PC-3 (cell line): ENCODE data around the gene HDAC4. TPM values are rescaled to one million over a fixed set of nuclear protein-coding genes. Genes with fewer than 3 reads are reported as not detected.

Source experiments
- ATAC-seq: fragments of 200-7000 bp; cut with Tn5 transposase; 2 replicates; pipeline ENCODE4 v1.9.1; 2020; ENCODE audit warnings: mild to moderate bottlenecking, moderate library complexity
- BruUV-seq: library from RNA; stranded (reverse); fragments of 400-500 nt; replicated peaks from 2 replicates; lab custom pipeline; 2021; lab: Mats Ljungman, UMichigan
- CTCF ChIA-PET: fragments of 300-600 bp; sonication (Branson Sonifier 250); formaldehyde crosslinking; loops from one replicate; lab custom pipeline; 2022; ENCODE audit warnings: antibody characterized with exemption; lab: Charles Lee
- POLR2A ChIA-PET: fragments of 300-600 bp; sonication (Branson Sonifier 250); formaldehyde crosslinking; loops from one replicate; lab custom pipeline; 2022; ENCODE audit warnings: antibody characterized with exemption; ENCODE audit not compliant: unreplicated experiment; lab: Charles Lee
- DNase-seq: peaks from one replicate; pipeline ENCODE4 v3.0.0-alpha.2; 2015
- H2AFZ ChIP-seq: fragments of 300-600 bp; sonication (generic); 2 replicates; pipeline ENCODE4 v1.6.0; 2016; ENCODE audit warnings: antibody characterized with exemption, low read length
- H3F3A ChIP-seq: fragments of 300-600 bp; sonication (generic); one replicate; pipeline ENCODE4 v1.6.0; 2017; ENCODE audit warnings: antibody characterized with exemption, low read length, control low read depth, mild to moderate bottlenecking; ENCODE audit not compliant: unreplicated experiment
- H3K27ac ChIP-seq: fragments of 300-600 bp; sonication (generic); 2 replicates; pipeline ENCODE4 v1.5.1; 2016; ENCODE audit warnings: mild to moderate bottlenecking, low read length
- H3K27me3 ChIP-seq: fragments of 300-600 bp; sonication (generic); 2 replicates; pipeline ENCODE4 v1.6.1; 2016; ENCODE audit warnings: low read length, mixed read lengths
- H3K36me3 ChIP-seq: fragments of 300-600 bp; sonication (generic); 2 replicates; pipeline ENCODE4 v1.6.1; 2016; ENCODE audit warnings: low read depth, mixed run types, low read length, mixed read lengths
- H3K4me1 ChIP-seq: fragments of 300-600 bp; sonication (generic); 2 replicates; pipeline ENCODE4 v1.5.1; 2016; ENCODE audit warnings: low read length; ENCODE audit not compliant: insufficient read depth
- H3K4me2 ChIP-seq: fragments of 300-600 bp; sonication (generic); 2 replicates; pipeline ENCODE4 v1.6.0; 2016; ENCODE audit warnings: low read length
- H3K4me3 ChIP-seq: fragments of 300-600 bp; sonication (generic); 2 replicates; pipeline ENCODE4 v1.5.1; 2016; ENCODE audit warnings: mild to moderate bottlenecking, low read length, mixed read lengths
- H3K79me2 ChIP-seq: fragments of 300-600 bp; sonication (generic); 2 replicates; pipeline ENCODE4 v1.6.1; 2017; ENCODE audit warnings: low read length, mixed read lengths
- H3K9ac ChIP-seq: fragments of 300-600 bp; sonication (generic); 2 replicates; pipeline ENCODE4 v1.6.0; 2016; ENCODE audit warnings: mild to moderate bottlenecking, low read length
- H3K9me2 ChIP-seq: fragments of 300-600 bp; sonication (generic); replicated peaks from 2 replicates; pipeline ENCODE4 v1.6.1; 2016; ENCODE audit warnings: mixed run types, low read length, mixed read lengths
- H3K9me3 ChIP-seq: fragments of 300-600 bp; sonication (generic); 2 replicates; pipeline ENCODE4 v1.6.1; 2016; ENCODE audit warnings: low read length, mixed read lengths
- H4K20me1 ChIP-seq: fragments of 300-600 bp; sonication (generic); 2 replicates; pipeline ENCODE4 v1.6.1; 2016; ENCODE audit warnings: low read length, mixed read lengths
- EZH2 ChIP-seq: fragments of 300-600 bp; sonication (generic); IDR thresholded peaks from one replicate; pipeline ENCODE4 v1.6.1; 2017; ENCODE audit warnings: antibody characterized with exemption, mild to moderate bottlenecking, low read length; ENCODE audit not compliant: unreplicated experiment
- EZH2phosphoT487 ChIP-seq: fragments of 300-600 bp; sonication (generic); IDR thresholded peaks from 2 replicates; pipeline ENCODE4 v1.6.1; 2018; ENCODE audit warnings: mild to moderate bottlenecking, antibody characterized with exemption, low read length, borderline replicate concordance
- intact Hi-C: fragments of 100-400 bp; cut with micrococcal nuclease; formaldehyde crosslinking; loops from 2 replicates; pipeline ENCODE4 v1.9.0; 2023
- total RNA-seq: library from RNA; depleted of rRNA; stranded (reverse); fragments of >200 nt; gene quantifications from 2 replicates; pipeline ENCODE4 v1.2.3, GENCODE V29; 2014
- TF ChIP-seq, protein P1 (sequence below): fragments of 300-600 bp; sonication (generic); conservative IDR thresholded peaks from 2 replicates; pipeline ENCODE4 v1.5.1; 2017; ENCODE audit warnings: antibody characterized with exemption, low read depth, mild to moderate bottlenecking, low read length

The HDAC4 gene
- total RNA-seq, 1 experiment from 2014 or later, result 8.5 TPM

DNA sequence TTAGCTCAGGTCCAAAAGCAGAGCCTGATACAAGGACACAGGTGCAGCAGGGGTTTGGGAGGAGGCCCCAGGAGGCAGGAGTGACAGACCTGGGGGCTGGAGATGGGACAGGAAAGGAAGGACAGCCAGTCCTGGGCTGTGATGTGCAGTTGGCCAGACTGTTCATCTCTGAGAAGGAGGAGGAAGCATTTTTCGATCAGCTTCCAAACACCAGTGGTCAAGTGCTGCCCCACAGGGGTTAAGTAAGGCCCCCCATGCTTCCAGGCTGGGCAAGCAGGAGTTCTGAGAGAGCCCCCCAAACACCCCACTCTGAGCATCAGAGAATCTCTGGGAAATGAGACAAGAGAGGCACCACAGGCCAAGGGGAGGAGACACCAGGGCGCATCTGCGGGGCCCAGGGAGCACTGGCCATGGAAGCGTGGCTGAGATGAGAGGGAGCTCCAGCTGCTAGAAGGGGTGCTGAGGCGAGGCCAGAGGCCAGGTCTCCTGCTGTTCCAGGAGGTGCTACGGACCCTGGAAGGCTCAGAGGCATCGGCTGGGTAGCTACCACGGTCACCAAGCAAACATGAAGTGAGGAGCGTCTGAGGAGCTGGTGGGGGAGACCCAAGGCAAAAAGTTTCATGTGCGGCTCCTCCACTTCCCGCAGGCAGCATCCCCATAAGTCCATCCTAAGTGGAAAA lies 5.6 kb upstream of the HDAC4 start:
- H3F3A ChIP-seq, result no peaks in the 10 kb centered on the region
- intact Hi-C loops, result no loop called here
- no peak overlapping the region for H3K9ac ChIP-seq
- POLR2A ChIA-PET, result no interaction called here
- H3K79me2 ChIP-seq, result no peaks in the 10 kb centered on the region
- CTCF ChIA-PET, result no interaction called here
- no TSS peak for BruUV-seq
- ATAC-seq (no peak), DNase-seq (no peak)
- no peaks in the 10 kb centered on the region for H3K9me2 ChIP-seq
- H4K20me1 ChIP-seq, result no peaks in the 10 kb centered on the region
- no peak overlapping the region for H3K4me2 ChIP-seq
- no peaks in the 10 kb centered on the region for H3K36me3 ChIP-seq
- no peaks in the 10 kb centered on the region for H3K27me3 ChIP-seq
- H3K4me1 ChIP-seq, result peaks cover 8% of the 10 kb centered on the region
- no peak overlapping the region for H3K27ac ChIP-seq
- no peak overlapping the region for H3K4me3 ChIP-seq
- no peak for TF ChIP-seq EZH2
- TF ChIP-seq EZH2phosphoT487, result no peak
- TF ChIP-seq, protein P1, sequence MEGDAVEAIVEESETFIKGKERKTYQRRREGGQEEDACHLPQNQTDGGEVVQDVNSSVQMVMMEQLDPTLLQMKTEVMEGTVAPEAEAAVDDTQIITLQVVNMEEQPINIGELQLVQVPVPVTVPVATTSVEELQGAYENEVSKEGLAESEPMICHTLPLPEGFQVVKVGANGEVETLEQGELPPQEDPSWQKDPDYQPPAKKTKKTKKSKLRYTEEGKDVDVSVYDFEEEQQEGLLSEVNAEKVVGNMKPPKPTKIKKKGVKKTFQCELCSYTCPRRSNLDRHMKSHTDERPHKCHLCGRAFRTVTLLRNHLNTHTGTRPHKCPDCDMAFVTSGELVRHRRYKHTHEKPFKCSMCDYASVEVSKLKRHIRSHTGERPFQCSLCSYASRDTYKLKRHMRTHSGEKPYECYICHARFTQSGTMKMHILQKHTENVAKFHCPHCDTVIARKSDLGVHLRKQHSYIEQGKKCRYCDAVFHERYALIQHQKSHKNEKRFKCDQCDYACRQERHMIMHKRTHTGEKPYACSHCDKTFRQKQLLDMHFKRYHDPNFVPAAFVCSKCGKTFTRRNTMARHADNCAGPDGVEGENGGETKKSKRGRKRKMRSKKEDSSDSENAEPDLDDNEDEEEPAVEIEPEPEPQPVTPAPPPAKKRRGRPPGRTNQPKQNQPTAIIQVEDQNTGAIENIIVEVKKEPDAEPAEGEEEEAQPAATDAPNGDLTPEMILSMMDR, result no peak
- no peaks in the 10 kb centered on the region for H3K9me3 ChIP-seq
- H2AFZ ChIP-seq, result no peak overlapping the region

DNA sequence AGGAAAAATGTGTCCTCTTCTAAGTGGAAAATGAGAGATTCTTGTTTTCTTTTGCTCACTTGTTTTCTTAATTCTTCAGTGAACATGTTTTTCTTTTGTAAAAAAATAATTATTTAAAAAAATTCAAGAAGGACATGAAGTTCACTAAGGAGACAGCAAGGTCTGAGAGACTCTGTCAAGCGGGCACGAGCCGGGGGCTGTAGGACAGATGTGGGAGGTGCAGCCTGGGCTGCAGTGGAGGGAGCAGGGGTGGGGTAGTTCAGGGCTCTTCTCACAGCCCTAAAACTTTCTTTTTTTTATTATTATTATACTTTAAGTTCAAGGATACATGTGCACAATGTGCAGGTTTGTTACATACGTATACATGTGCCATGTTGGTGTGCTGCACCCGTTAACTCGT lies 4.3 kb upstream of the HDAC4 start:
- Histone ChIP-seq H3K4me3 (no peak overlapping the region), H3K79me2 (no peaks in the 10 kb centered on the region), H3K9me2 (no peaks in the 10 kb centered on the region), H3K36me3 (no peaks in the 10 kb centered on the region), H2AFZ (no peak overlapping the region), H3K27ac (no peak overlapping the region), H3K4me1 (peaks cover 8% of the 10 kb centered on the region), H3K9ac (no peak overlapping the region), H3K4me2 (no peak overlapping the region), H3K9me3 (no peaks in the 10 kb centered on the region), H4K20me1 (no peaks in the 10 kb centered on the region), H3F3A (no peaks in the 10 kb centered on the region), H3K27me3 (no peaks in the 10 kb centered on the region)
- no TSS peak for BruUV-seq
- intact Hi-C loops, result no loop called here
- ChIA-PET POLR2A (interaction anchor here (0.6 kb wide), 1 partner anchor 88 kb away, joined by 3 read pairs; no protein-coding TSS in a partner anchor), CTCF (no interaction called here)
- DNase-seq, result no peak
- no peak for ATAC-seq
- TF ChIP-seq, protein P1, result no peak
- no peak for TF ChIP-seq EZH2
- no peak for TF ChIP-seq EZH2phosphoT487

DNA sequence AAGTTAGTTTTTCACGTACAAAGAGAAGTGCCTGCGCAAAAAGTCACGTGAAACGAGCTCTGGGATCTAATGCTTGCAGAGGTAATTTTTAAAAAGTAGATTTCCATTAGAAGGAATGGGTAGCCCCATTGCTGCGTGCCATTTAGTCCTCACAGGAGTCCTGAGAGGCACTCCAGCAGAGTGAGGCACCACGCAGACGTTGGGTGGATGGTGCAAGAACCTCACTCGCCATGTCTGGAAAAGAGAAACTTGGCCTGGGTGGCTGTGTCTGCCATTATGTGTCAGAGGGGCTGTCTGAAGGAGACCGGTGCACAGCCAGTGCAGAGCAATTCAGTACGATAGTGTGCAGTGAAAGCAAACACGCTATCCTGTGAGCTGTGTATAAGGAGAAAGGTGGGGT lies 1.8 kb upstream of the HDAC4 start:
- POLR2A ChIA-PET, result interaction anchor here (0.5 kb wide), 1 partner anchor 62 kb away, joined by 4 read pairs; no protein-coding TSS in a partner anchor

More for the DNA sequence above, 1.8 kb upstream of the HDAC4 start:
- CTCF ChIA-PET, result no interaction called here
- ATAC-seq (no peak), DNase-seq (no peak)
- intact Hi-C loops, result no loop called here
- Histone ChIP-seq H3K36me3 (no peaks in the 10 kb centered on the region), H3K27me3 (no peaks in the 10 kb centered on the region), H3K4me1 (peaks cover 15% of the 10 kb centered on the region), H3F3A (no peaks in the 10 kb centered on the region), H3K4me2 (peak overlapping the region; percentile 99), H3K27ac (no peak overlapping the region), H3K4me3 (no peak overlapping the region), H3K79me2 (peaks cover 23% of the 10 kb centered on the region), H2AFZ (no peak overlapping the region), H3K9me3 (no peaks in the 10 kb centered on the region), H3K9ac (no peak overlapping the region), H4K20me1 (peaks cover 7% of the 10 kb centered on the region; the same call in 1 of the 2 replicates), H3K9me2 (no peaks in the 10 kb centered on the region)
- BruUV-seq, result no TSS peak
- TF ChIP-seq EZH2 (no peak), EZH2phosphoT487 (no peak)
- TF ChIP-seq, protein P1, result no peak
